ENCODE data around the gene P2RY4. TPM values are rescaled to one million over a fixed set of nuclear protein-coding genes. Genes with fewer than 3 reads are reported as not detected.

The P2RY4 gene
- total RNA-seq (2022) (0.18 TPM in 1 of 2 replicates, not detected in the other), Bru-seq, nascent RNA (percentile 20 among the genes with signal in this experiment), BruChase-seq, experiment 1, labeled RNA remaining after a 2-hour chase (not detected), BruChase-seq, experiment 2, labeled RNA remaining after a 6-hour chase (percentile 28 among the genes with signal in this experiment)
- long read RNA-seq = 0 reads

DNA sequence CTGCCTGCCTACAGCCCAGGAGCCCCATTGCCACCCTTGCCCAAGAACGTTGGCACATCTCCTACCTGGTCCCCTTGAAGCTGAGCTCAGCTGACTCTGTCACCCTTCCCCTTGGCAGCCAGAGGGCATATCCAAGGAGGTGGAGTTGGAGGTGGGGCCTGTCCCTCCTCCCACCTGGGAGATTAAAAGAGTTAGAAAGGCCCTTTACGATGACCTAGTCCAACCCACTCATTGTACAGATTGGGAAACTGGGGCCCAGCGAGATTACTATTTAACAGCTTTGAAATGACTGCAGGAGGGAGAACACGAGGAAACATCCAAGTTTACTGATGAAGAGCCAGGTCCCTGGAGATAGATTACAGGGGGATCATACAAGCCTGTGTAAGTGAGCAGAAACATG is at the start of gene P2RY4:
Gene P2RY4 (minus strand): TSS at position 101 of the 400 bp plus-strand sequence. CDS start 580 bp downstream, outside the sequence.
- H3K4me1 Mint-ChIP-seq (ENCODE audit: low read depth, unreplicated experiment) = peaks cover 23% of the 10 kb centered on the region
- no peaks in the 10 kb centered on the region for H3K36me3 Mint-ChIP-seq (ENCODE audit: insufficient read depth, unreplicated experiment)
- ChIA-PET POLR2A (no interaction called here), CTCF (no interaction called here)
- H3K27me3 ChIP-seq (replicated peaks; ENCODE audit: control insufficient read depth, insufficient read depth, low read length) = no peaks in the 10 kb centered on the region
- DNase-seq = no peak
- intact Hi-C loops (cut with micrococcal nuclease; ENCODE audit: unreplicated experiment) = no loop called here
- H3K27me3 Mint-ChIP-seq (ENCODE audit: insufficient read depth, unreplicated experiment) = no peaks in the 10 kb centered on the region
- no peaks in the 10 kb centered on the region for H3K9me3 ChIP-seq
- H3K4me3 Mint-ChIP-seq (ENCODE audit: unreplicated experiment) = no peak within 1 kb of the TSS
- no peak within 1 kb of the TSS for H3K4me3 ChIP-seq (ENCODE audit: low read depth, low read length)
- H3K9me3 Mint-ChIP-seq (ENCODE audit: unreplicated experiment) = no peaks in the 10 kb centered on the region
- no peak within 1 kb of the TSS for H3K27ac Mint-ChIP-seq (ENCODE audit: unreplicated experiment)
- BruUV-seq (replicated peaks) = no TSS peak
- H3K36me3 ChIP-seq (ENCODE audit: control insufficient read depth, insufficient read depth, low read length) = no peaks in the 10 kb centered on the region
- no peak for TF ChIP-seq CTCF (IDR thresholded peaks at IDR 0.05; ENCODE audit: insufficient read depth in 1 of 2, low read depth in 1 of 2, low read length in 1 of 2, severe bottlenecking in 1 of 2, unreplicated experiment in 1 of 2)
- peaks cover 5% of the 10 kb centered on the region; the same call in 1 of the 2 replicates for H3K4me1 ChIP-seq

GRCh38 chrX:70301716-70302115 is 41.7 kb upstream of the P2RY4 start:
- intact Hi-C loops (cut with micrococcal nuclease; ENCODE audit: unreplicated experiment) = no loop called here
- Histone ChIP-seq H3K4me1 (no peaks in the 10 kb centered on the region), H3K4me3 (ENCODE audit: low read depth, low read length) (no peak overlapping the region), H3K27me3 (replicated peaks; ENCODE audit: control insufficient read depth, insufficient read depth, low read length) (no peaks in the 10 kb centered on the region), H3K9me3 (no peaks in the 10 kb centered on the region), H3K36me3 (ENCODE audit: control insufficient read depth, insufficient read depth, low read length) (no peaks in the 10 kb centered on the region)
- no peak overlapping the region for H3K27ac Mint-ChIP-seq (ENCODE audit: unreplicated experiment)
- no peaks in the 10 kb centered on the region for H3K27me3 Mint-ChIP-seq (ENCODE audit: insufficient read depth, unreplicated experiment)
- no TSS peak for BruUV-seq (replicated peaks)
- POLR2A ChIA-PET = no interaction called here
- CTCF ChIA-PET = interaction anchor here (0.7 kb wide), 1 partner anchor 363 kb away, joined by 3 read pairs; no protein-coding TSS in a partner anchor
- no peak for DNase-seq
- TF ChIP-seq CTCF (IDR thresholded peaks at IDR 0.05; ENCODE audit: insufficient read depth in 1 of 2, low read depth in 1 of 2, low read length in 1 of 2, severe bottlenecking in 1 of 2, unreplicated experiment in 1 of 2) = no peak
- H3K4me3 Mint-ChIP-seq (ENCODE audit: unreplicated experiment) = no peak overlapping the region
- no peaks in the 10 kb centered on the region for H3K4me1 Mint-ChIP-seq (ENCODE audit: low read depth, unreplicated experiment)
- no peaks in the 10 kb centered on the region for H3K9me3 Mint-ChIP-seq (ENCODE audit: unreplicated experiment)
- H3K36me3 Mint-ChIP-seq (ENCODE audit: insufficient read depth, unreplicated experiment) = peaks cover 29% of the 10 kb centered on the region

- CTCF ChIA-PET = no interaction called here
- H3K36me3 Mint-ChIP-seq (ENCODE audit: insufficient read depth, unreplicated experiment) = peaks cover 6% of the 10 kb centered on the region
- no TSS peak for BruUV-seq (replicated peaks)
- no peak for DNase-seq
- no peaks in the 10 kb centered on the region for H3K4me1 ChIP-seq
- H3K9me3 Mint-ChIP-seq (ENCODE audit: unreplicated experiment) = no peaks in the 10 kb centered on the region
- no peak for TF ChIP-seq CTCF (IDR thresholded peaks at IDR 0.05; ENCODE audit: insufficient read depth in 1 of 2, low read depth in 1 of 2, low read length in 1 of 2, severe bottlenecking in 1 of 2, unreplicated experiment in 1 of 2)
- H3K4me1 Mint-ChIP-seq (ENCODE audit: low read depth, unreplicated experiment) = peaks cover 7% of the 10 kb centered on the region
- no peak overlapping the region for H3K4me3 Mint-ChIP-seq (ENCODE audit: unreplicated experiment)
- intact Hi-C loops (cut with micrococcal nuclease; ENCODE audit: unreplicated experiment) = no loop called here
- H3K36me3 ChIP-seq (ENCODE audit: control insufficient read depth, insufficient read depth, low read length) = no peaks in the 10 kb centered on the region
- no peaks in the 10 kb centered on the region for H3K27me3 Mint-ChIP-seq (ENCODE audit: insufficient read depth, unreplicated experiment)
- H3K9me3 ChIP-seq = no peaks in the 10 kb centered on the region
- H3K4me3 ChIP-seq (ENCODE audit: low read depth, low read length) = no peak overlapping the region
- POLR2A ChIA-PET = no interaction called here
- H3K27ac Mint-ChIP-seq (ENCODE audit: unreplicated experiment) = no peak overlapping the region
- no peaks in the 10 kb centered on the region for H3K27me3 ChIP-seq (replicated peaks; ENCODE audit: control insufficient read depth, insufficient read depth, low read length)
Observed at GRCh38 chrX:70293621-70294020, 33.6 kb upstream of the P2RY4 start.

All from Caco-2 (cell line).